Right renal pelvis (tissue), 4 donors: ENCODE data around the gene FNDC11. TPM values are rescaled to one million over a fixed set of nuclear protein-coding genes. Genes with fewer than 3 reads are reported as not detected.
"Not testable (repeated sequence)": the region's sequence is repeated elsewhere in the genome, so short reads cannot be mapped to it uniquely, and the experiment has no call there.

Experiments
- DNase-seq, 4 donors: peaks; one replicate each; pipeline ENCODE4 v3.0.0-alpha.2; 2013; ENCODE audit warnings: low read depth in 4 of 4, low spot score in 3 of 4, missing footprints in 1 of 4
- polyA plus RNA-seq, 4 donors: library from polyadenylated mRNA; unstranded; fragments of 120-200 nt; gene quantifications; one replicate each; pipeline ENCODE4 v1.2.1, GENCODE V29; 2013; ENCODE audit not compliant: insufficient read length in 4 of 4

Gene FNDC11
- polyA plus RNA-seq, 4 donors: 0.90 to 2.1 (median 1.1) TPM

DNA sequence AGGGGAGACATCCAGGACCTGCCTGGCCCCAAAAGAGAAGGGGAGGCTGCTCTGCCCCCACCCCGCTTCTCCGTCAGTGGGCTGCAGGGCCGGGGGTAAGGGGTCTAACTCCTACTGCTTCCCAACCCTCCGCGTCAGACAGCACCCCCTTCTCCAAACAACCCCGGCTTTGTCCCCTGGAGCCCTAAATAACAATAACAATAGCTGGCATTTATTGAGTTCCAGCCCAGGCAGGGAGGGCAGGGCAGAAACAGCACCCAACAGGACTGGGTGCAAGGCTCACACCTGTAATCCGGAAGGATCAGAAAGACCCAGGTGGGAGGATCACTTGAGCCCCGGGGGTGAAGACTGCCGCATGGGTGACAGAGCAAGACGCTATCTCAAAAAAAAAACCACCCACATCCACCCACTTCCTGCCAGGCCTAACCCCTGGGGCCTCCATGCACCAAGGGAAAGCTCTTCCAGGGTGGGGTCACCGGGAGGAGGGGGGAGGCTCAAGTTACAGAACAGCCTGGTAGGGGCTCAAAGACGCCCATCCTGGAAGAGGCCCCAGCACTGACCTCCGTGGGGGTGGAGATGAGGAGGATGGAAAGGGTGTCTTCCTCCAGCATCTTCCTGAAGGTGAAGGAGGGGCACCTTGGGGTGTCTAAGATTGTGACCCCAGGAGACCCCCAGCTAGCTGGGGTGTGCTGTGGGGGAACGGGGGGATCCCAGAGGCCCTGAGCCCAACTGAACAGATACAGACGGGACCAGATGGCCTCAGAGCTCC, 1.3 kb upstream of the FNDC11 start:
- no peak for DNase-seq

DNA sequence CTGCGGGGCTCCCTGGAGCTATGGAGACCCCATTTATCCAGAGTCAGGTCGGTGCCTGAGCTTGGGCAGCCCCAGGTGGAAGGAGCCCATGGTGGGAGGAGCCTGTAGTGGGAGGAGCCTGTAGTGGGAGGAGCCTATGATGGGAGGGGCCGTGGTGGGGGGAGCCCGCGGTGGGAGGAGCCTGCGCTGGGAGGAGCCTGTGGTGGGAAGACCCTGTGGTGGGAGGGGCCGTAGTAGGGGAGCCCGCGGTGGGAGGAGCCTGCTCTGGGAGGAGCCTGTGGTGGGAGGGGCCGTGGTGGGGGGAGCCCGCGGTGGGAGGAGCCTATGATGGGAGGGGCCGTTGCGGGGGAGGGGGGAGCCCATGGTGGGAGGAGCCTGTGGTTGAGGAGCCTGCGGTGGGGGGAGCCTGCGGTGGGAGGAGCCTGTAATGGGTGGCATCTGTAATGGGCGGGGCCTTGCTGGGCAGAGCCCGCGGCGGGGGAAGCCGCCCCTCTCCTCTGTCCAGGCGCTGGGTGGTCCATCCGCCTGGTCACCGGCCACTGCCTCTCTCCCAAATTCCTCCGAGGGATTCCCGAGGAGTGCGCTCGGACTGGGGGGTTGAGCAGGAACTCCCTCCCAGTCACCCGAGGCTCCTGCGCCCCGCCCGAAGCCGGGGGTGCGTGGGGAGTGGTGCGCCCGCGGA, 567 bp upstream of the FNDC11 start:
- DNase-seq: no peak

DNA sequence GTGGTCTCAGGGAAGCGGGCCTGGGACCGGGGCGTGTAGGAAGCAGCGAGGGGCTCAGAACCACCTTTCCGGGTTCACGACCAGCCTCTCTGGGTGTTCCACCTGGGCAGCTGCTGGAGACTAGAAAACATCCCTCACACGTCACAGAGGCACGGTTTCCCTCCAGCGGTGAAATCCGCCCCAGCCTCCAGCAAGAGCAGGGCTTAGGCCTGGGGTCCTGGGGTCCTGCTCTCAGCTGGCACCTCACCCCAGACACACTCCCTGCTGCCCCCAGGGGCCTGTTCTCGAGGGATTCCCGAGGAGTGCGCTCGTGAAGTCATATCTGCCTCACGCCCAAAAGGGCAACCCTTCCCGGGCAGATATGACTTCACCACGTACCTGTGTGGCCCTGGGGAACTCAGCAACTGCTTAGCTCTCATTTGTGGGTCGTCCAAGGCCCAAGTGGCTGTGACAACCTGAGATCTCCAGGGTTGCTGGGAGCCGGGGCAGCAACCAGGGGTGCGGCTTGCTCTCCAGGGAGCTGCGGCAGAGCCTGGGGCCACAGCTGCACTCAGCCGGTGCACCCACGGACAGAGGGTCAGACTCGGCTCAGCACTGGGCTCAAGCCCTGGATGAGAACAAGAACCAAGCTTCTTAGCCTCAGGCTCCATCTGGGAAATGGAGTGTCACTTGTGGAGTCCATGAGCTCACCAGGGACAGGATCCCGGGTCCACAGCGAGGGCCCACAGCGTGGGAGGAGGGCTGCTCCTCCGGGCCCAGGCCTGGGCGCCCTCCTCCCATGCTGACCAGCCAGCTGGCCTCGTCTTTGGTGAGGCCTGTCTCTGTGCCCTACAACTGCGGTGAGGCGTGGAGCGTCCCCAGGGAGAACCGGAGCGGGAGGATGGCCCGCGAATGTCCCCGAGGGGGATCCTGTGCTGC, 661 bp downstream of the FNDC11 start:
- DNase-seq: no peak

DNA sequence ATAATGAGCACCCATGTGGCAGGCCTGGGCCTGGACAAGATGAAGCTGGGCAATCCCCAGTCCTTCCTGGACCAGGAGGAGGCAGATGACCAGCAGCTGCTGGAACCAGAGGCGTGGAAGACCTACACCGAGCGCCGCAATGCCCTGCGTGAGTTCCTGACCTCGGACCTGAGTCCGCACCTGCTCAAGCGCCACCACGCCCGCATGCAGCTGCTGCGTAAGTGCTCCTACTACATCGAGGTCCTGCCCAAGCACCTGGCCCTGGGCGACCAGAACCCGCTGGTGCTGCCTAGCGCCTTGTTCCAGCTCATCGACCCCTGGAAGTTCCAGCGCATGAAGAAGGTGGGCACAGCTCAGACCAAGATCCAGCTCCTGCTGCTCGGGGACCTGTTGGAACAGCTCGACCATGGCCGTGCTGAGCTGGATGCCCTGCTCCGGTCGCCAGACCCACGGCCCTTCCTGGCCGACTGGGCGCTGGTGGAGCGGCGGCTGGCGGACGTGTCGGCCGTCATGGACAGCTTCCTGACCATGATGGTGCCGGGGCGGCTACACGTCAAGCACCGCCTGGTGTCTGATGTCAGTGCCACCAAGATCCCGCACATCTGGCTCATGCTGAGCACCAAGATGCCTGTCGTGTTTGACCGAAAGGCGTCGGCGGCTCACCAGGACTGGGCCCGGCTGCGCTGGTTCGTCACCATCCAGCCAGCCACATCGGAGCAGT, 1.9 kb downstream of the FNDC11 start:
- DNase-seq: no peak

DNA sequence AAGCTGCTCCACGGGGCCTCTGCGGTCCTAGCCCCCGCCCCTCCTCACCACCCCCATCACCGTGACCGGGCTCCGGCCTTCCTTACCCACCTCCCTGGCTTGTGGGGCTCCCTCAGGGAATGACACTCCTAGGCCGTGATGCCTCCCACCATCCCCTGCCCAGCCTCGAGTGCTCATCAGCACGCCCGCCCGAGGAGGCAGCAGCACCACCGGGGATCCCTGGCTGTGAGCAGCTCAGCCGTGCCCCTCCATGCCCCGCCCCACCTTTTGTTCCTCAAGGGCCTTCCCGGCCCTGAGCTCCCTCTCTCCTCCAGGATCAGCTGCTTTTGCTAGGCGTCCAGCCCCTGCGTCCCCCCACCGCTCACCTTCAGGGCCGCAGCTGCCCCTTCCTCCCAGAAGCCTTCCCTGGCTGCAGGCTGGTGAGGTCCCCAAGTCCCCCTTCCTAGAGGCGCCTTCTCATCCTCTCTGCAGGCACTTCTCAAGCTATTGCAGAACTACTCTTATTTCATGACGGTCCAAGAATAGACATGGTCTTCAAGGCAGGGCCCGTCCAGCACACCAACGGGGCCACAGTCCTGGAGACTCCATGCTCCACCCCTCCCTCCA, 3.0 kb downstream of the FNDC11 start:
- no peak for DNase-seq

DNA sequence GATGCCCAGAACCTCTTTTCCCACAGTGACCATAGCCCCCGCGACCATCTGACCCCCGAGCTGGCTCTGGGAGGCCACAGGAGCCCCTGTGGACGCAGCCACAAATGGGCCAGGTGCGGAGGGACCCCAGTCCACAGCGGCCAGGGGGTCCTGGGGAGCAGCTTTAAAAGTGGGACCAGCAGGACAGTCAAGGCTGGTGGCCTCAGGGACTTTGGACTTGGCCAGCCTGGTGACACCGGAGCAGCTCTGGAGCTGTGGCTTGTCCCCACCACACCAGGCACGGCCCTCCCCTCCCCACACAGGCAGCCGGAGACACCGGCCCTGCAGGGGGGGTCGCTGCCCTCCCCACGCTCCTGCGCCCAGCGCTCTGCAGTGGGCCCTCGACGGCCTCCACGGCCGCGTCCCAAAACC, 3.5 kb downstream of the FNDC11 start:
- no peak for DNase-seq

DNA sequence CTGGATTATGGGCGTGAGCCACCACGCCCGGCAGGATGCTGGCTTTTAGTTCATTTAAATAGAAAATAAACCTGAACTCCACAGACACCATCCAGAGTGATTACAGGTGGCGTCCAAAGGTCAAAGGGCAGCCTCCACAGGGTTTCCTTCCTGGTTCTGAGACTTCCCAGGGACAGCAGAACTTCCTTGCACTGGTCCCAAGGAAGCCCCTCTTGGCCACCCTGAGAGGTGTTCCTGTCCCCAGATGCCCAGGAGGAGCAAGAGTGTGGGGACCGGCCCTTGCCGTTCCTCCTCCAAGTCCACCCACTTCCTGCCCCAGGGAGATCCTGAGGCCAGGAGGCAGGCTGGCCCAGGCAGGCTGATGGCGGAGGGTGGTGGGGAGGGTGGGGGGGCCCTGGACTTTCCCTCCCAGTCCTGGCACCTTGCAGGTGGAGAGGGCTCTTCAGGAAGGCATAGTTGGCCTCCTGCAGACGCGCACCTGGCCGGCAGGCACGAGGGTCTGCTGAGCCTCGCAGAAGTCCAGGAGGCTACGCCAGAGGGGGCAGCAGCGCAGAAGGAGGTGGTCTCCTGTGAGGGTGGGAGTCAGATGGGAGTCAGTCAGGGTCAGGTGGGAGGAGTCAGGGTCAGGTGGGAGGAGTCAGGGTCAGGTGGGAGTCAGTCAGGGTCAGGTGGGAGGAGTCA, 5.0 kb downstream of the FNDC11 start:
- no peak for DNase-seq

DNA sequence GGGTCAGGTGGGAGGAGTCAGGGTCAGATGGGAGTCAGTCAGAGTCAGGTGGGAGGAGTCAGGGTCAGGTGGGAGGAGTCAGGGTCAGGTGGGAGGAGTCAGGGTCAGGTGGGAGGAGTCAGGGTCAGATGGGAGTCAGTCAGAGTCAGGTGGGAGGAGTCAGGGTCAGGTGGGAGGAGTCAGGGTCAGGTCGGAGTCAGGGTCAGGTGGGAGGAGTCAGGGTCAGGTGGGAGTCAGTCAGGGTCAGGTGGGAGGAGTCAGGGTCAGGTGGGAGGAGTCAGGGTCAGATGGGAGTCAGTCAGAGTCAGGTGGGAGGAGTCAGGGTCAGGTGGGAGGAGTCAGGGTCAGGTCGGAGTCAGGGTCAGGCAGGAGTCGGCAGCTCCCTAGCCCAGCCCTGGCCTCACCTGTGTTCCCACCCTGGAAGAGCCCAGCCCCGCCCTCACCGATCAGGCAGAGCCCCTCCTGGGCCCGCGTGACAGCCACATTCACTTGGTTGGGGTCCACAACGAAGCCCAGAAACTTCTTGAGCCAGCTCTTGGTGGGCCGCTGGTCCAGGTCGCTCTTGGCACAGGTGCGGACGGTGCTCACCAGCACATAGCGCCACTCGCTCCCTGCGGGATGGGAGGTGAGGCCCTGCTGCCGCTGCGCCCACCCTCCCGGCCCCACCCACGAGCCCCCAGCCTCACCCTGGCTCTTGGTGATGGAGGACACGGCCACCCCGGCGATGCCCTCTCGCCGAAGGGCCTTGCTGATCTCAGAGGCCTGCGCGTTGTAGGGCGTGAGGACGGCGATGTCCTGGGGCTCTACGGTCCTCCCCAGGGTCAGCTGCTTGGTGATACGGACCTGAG, 5.8 kb downstream of the FNDC11 start:
- not testable (repeated sequence) for DNase-seq

DNA sequence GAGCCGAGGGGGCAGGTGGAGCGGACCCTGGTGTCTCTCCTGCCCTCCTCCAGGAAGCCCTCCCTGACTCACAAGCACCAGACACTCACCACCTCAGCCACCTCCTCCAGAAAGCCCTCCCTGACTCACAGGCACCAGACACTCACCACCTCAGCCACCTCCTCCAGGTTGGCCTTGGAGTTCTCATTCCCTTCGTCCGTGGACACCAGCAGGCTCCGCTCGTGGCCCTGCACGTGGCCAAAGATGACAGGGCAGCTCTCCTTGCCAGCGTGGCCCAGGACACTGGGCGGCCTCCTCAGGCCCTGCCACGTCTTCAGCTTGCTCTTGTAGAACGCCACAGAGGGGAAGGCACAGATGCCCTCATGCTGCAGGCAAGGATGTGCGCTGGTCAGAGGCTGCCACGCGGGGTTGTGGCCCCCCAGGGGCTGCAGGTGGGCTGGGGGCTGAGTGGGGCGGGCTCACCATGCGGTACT, 6.4 kb downstream of the FNDC11 start:
- DNase-seq: no peak

DNA sequence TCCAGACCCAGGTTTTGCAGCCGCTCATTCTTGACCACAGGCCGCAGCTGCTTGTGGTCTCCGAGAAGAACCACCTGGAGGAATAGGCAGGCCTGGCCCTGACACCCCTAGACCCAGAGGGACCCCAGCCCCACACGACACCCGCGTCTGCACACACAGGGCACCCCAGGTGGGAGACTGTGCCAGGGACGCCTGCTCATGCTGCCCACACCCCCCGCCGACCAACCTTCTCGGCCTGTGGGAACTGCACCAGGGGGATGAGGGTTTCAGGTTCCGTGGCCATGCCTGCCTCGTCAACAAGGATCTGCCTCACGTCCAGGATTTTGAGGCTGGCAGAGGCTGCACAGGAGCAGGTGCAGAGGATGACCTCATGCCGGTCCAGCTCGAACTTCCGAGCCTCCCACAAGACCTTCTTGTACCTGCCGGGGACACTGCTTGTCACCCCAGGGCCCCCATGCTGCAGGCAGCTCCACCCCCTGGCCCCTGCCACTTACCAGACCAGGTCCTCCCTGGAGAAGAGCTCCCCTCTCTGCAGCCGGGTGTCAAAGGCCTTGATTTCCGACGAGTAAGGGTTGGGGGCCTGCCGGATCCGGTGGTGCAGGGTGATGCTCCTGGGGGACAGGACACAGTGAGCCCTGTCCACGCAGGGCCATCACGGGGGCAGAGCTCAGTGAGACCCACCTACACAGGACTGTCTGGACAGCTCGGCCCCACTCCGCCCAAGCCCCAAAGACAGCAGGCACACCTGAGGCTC, 7.1 kb downstream of the FNDC11 start:
- no peak for DNase-seq

DNA sequence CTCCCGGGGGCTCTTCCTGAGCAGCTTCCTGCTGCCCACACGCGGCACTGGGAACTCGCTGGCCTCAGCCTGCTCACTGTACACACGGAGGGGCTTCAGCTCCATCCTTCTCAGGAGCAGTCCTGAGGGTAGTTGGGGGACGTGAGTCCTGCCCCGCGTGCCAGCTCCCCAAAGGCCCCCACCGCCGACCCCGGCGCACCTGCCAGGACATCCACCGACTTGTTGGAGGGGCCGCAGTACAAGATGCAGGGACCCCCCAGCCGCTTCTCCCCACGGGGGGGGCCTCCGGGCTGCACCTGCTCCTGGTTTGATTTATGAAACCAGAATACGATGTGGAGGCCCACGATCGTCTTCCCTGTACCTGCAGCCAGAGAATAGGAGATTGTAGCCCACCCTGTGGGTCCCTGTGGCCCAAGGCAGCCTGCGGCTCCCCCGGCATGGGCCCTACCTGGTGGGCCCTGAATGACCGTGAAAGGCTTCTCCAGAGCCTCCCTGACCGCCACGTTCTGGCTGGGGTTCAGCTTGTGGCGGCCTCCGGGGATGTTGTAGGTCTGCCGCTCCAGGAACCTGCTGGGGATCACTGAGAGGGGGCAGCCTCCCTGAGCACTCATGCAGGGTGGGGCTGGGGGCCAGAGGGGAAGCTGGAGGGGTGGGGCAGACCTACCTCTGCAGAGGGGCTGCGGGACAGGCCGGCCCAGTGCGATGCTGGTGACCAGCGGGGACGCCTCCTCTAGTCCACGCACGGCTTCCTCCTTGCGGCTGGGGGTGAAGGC, 7.9 kb downstream of the FNDC11 start:
- no peak for DNase-seq

DNA sequence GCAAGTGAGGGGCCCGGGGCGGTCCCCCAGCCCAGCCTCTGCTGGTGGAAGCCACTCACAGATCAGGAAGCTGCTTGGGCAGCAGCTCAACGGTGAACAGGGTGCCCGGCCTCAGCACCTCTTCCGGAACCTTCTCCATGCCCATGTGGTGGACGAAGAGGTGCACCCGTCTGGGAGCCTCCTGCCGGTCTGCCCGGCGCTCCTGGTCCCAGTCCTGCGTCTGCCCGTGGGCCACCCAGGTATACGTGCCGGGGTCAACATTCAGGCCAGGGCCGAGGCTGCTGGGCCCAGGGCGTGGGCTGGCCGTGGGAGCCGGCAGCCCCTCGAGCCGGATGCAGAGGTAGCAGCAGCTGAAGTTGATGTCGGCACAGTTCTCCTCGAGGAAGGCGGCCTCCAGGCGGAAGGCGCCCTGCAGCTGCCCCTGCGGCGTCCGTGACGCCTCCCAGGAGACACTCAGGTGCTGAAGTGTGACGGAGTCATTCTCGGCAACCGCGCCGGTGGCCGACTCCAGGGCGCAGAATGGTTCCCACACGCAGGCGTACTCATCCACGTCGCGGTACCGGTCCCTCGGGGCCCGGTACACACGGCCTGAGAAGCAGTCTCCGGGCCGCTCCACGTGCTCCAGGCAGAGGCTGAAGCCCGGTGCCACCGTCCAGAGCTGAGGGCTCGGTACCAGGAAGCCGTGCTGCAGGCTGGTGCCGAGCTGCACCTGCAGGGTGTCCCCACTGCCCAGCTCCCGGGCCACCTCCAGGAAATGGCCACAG, 8.7 kb downstream of the FNDC11 start:
- DNase-seq: no peak

DNA sequence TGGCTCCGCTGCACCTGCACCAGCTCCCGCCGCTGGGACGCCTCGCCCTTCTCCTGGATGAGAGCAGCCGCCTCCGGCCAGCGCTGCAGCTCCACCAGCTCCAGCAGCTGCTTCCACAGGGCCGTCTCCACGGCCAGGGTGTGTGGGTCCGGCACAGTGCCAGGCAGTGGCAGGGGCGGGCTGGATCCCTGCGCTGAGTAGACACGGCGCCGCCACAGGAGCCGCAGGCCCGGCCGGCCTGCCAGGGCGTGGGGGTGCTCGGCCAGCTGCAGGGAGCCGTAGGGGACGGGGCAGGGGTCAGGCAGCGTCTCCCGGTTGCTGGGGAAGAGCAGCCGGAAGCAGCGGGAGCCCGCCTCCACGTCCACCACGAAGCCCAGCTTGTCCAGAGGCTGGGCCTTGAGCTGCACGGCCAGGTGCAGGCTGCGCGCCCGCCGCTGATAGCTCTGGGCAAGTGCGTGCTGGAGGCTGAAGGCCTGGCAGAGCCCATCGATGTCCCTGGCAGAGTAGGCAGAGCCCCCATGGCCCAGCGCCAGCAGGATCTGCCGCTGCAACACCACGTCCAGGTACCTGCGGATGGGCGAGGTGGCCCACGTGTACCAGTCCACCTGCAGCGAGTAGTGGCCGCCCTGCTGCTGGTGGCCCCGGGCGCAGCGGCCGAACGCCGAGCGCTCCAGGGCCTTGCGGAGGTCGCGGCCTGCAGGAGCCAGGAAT, 9.4 kb downstream of the FNDC11 start:
- DNase-seq: no peak

DNA sequence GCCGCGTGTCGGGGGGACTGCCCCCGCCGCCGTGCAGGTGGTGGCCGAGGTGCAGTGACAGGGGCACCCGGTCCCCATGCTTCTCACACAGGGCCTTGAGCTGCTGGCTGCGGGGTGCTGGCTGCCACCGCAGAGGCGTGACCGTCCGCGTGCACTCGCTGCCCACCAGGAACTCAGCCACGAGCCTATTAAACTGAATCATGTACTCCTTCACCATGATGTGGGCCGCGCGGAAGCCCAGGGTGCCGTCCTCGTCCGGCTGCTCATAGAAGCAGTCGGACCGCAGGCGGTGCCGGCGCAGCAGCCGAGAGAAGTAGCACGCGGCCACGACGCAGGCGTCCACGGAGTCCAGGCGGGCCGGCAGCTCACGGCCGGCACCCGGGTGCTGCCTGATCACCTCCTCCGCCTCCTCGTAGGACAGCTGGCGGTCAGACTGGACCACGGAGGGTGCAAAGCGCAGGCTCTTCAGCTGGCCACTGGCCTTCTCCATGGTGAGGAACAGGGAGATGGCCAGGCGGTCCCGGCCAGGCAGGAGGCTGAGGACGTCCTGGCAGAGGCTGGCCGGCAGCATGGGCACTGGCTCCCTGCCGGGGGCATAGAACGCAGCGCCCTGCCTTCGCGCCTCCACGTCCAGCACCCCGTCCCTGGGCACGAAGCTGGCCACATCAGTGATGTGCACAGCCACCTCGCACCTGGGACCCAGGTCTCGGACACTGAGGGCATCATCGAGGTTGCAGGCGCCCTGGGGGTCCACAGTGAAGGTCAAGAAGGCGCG, 10.3 kb downstream of the FNDC11 start:
- DNase-seq: no peak
